ENCODE results near the gene MEX3D.
"Not testable (repeated sequence)": the region's sequence is repeated elsewhere in the genome, so short reads cannot be mapped to it uniquely, and the experiment has no call there.

Gene MEX3D

GRCh38 chr19:1535699-1536098 is 32.4 kb downstream of the MEX3D start:
- no CpG with 5 or more reads among the region's 7 CpGs for whole genome bisulfite sequencing (ENCODE audit: extremely low coverage, insufficient coverage, low lambda C conversion rate)
- H2BK5ac ChIP-seq (ENCODE audit: low read length); H3K18ac ChIP-seq (ENCODE audit: low read length); H3K9ac ChIP-seq (ENCODE audit: low read length); H3K4me3 ChIP-seq (ENCODE audit: low read length); H3K36me3 ChIP-seq (ENCODE audit: control insufficient read depth, insufficient read depth, low read length); H3K79me2 ChIP-seq (ENCODE audit: control insufficient read depth, insufficient read depth, low read length); H4K8ac ChIP-seq (ENCODE audit: low read depth, low read length); H4K5ac ChIP-seq (ENCODE audit: low read length); H3K4me2 ChIP-seq (ENCODE audit: low read length); H3K27me3 ChIP-seq (ENCODE audit: insufficient read depth, low read length, poor library complexity); H3K4ac ChIP-seq (ENCODE audit: low read depth, low read length); H3K23ac ChIP-seq (ENCODE audit: low read length); DNase-seq; H2AK5ac ChIP-seq (ENCODE audit: low read length); H2BK15ac ChIP-seq (replicated peaks; ENCODE audit: low read depth); H3K27ac ChIP-seq (ENCODE audit: low read depth, low read length); H3K79me1 ChIP-seq (ENCODE audit: low read length); H3K56ac ChIP-seq (ENCODE audit: low read length); H2BK120ac ChIP-seq (ENCODE audit: low read depth, low read length); H3K4me1 ChIP-seq (ENCODE audit: control insufficient read depth, low read depth, low read length): not testable (repeated sequence)

GRCh38 chr19:1534972-1535371 is 33.2 kb downstream of the MEX3D start:
- H3K9ac ChIP-seq (ENCODE audit: low read length): no peak overlapping the region
- H2BK120ac ChIP-seq (ENCODE audit: low read depth, low read length): no peak overlapping the region
- no peak overlapping the region for H2BK15ac ChIP-seq (replicated peaks; ENCODE audit: low read depth)
- H3K4me1 ChIP-seq (ENCODE audit: control insufficient read depth, low read depth, low read length): no peaks in the 10 kb centered on the region
- WGBS (ENCODE audit: extremely low coverage, insufficient coverage, low lambda C conversion rate): no CpG with 5 or more reads among the region's 14 CpGs
- DNase-seq: no peak
- H3K18ac ChIP-seq (ENCODE audit: low read length): no peak overlapping the region
- no peak overlapping the region for H3K4me2 ChIP-seq (ENCODE audit: low read length)
- H3K4ac ChIP-seq (ENCODE audit: low read depth, low read length): no peak overlapping the region
- no peaks in the 10 kb centered on the region for H3K79me1 ChIP-seq (ENCODE audit: low read length)
- H3K36me3 ChIP-seq (ENCODE audit: control insufficient read depth, insufficient read depth, low read length): no peaks in the 10 kb centered on the region
- H2BK5ac ChIP-seq (ENCODE audit: low read length): no peak overlapping the region
- H4K8ac ChIP-seq (ENCODE audit: low read depth, low read length): no peak overlapping the region
- H4K5ac ChIP-seq (ENCODE audit: low read length): no peak overlapping the region
- H3K79me2 ChIP-seq (ENCODE audit: control insufficient read depth, insufficient read depth, low read length): no peaks in the 10 kb centered on the region
- no peak overlapping the region for H3K4me3 ChIP-seq (ENCODE audit: low read length)
- H2AK5ac ChIP-seq (ENCODE audit: low read length): no peak overlapping the region
- no peak overlapping the region for H3K56ac ChIP-seq (ENCODE audit: low read length)
- H3K27ac ChIP-seq (ENCODE audit: low read depth, low read length): no peak overlapping the region
- no peak overlapping the region for H3K23ac ChIP-seq (ENCODE audit: low read length)
- H3K27me3 ChIP-seq (ENCODE audit: insufficient read depth, low read length, poor library complexity): no peaks in the 10 kb centered on the region

- Histone ChIP-seq H2BK5ac (ENCODE audit: low read length) (no peak overlapping the region), H3K56ac (ENCODE audit: low read length) (no peak overlapping the region), H4K8ac (ENCODE audit: low read depth, low read length) (no peak overlapping the region), H2BK15ac (replicated peaks; ENCODE audit: low read depth) (no peak overlapping the region), H3K27ac (ENCODE audit: low read depth, low read length) (no peak overlapping the region), H3K36me3 (ENCODE audit: control insufficient read depth, insufficient read depth, low read length) (no peaks in the 10 kb centered on the region), H3K23ac (ENCODE audit: low read length) (no peak overlapping the region), H2AK5ac (ENCODE audit: low read length) (no peak overlapping the region), H3K79me2 (ENCODE audit: control insufficient read depth, insufficient read depth, low read length) (no peaks in the 10 kb centered on the region), H2BK120ac (ENCODE audit: low read depth, low read length) (no peak overlapping the region), H3K27me3 (ENCODE audit: insufficient read depth, low read length, poor library complexity) (no peaks in the 10 kb centered on the region), H3K9ac (ENCODE audit: low read length) (no peak overlapping the region), H3K18ac (ENCODE audit: low read length) (no peak overlapping the region), H3K4me1 (ENCODE audit: control insufficient read depth, low read depth, low read length) (no peaks in the 10 kb centered on the region), H3K4me2 (ENCODE audit: low read length) (no peak overlapping the region), H4K5ac (ENCODE audit: low read length) (no peak overlapping the region), H3K4me3 (ENCODE audit: low read length) (no peak overlapping the region), H3K4ac (ENCODE audit: low read depth, low read length) (no peak overlapping the region), H3K79me1 (ENCODE audit: low read length) (no peaks in the 10 kb centered on the region)
- no CpG with 5 or more reads among the region's 23 CpGs for WGBS (ENCODE audit: extremely low coverage, insufficient coverage, low lambda C conversion rate)
- no peak for DNase-seq
Observed at GRCh38 chr19:1533510-1534150, 34.5 kb downstream of the MEX3D start.

- WGBS (ENCODE audit: extremely low coverage, insufficient coverage, low lambda C conversion rate): no CpG with 5 or more reads among the region's 9 CpGs
- H3K18ac ChIP-seq (ENCODE audit: low read length): no peak overlapping the region
- no peak overlapping the region for H3K56ac ChIP-seq (ENCODE audit: low read length)
Observed at GRCh38 chr19:1532003-1532402, 36.1 kb downstream of the MEX3D start.

GRCh38 chr19:1531587-1531986 is 36.5 kb downstream of the MEX3D start:
- Histone ChIP-seq H2BK5ac (ENCODE audit: low read length) (no peak overlapping the region), H3K9ac (ENCODE audit: low read length) (no peak overlapping the region), H4K8ac (ENCODE audit: low read depth, low read length) (no peak overlapping the region), H3K23ac (ENCODE audit: low read length) (no peak overlapping the region), H3K4me2 (ENCODE audit: low read length) (no peak overlapping the region), H3K79me2 (ENCODE audit: control insufficient read depth, insufficient read depth, low read length) (no peaks in the 10 kb centered on the region), H3K36me3 (ENCODE audit: control insufficient read depth, insufficient read depth, low read length) (no peaks in the 10 kb centered on the region), H3K56ac (ENCODE audit: low read length) (no peak overlapping the region), H3K27me3 (ENCODE audit: insufficient read depth, low read length, poor library complexity) (no peaks in the 10 kb centered on the region), H4K5ac (ENCODE audit: low read length) (no peak overlapping the region), H3K18ac (ENCODE audit: low read length) (no peak overlapping the region), H3K4me3 (ENCODE audit: low read length) (no peak overlapping the region), H3K27ac (ENCODE audit: low read depth, low read length) (no peak overlapping the region), H2BK120ac (ENCODE audit: low read depth, low read length) (no peak overlapping the region), H3K4ac (ENCODE audit: low read depth, low read length) (no peak overlapping the region), H3K4me1 (ENCODE audit: control insufficient read depth, low read depth, low read length) (no peaks in the 10 kb centered on the region), H3K79me1 (ENCODE audit: low read length) (no peaks in the 10 kb centered on the region), H2AK5ac (ENCODE audit: low read length) (no peak overlapping the region), H2BK15ac (replicated peaks; ENCODE audit: low read depth) (no peak overlapping the region)
- DNase-seq: no peak
- no CpG with 5 or more reads among the region's 11 CpGs for WGBS (ENCODE audit: extremely low coverage, insufficient coverage, low lambda C conversion rate)

More at GRCh38 chr19:1532003-1532402, 36.1 kb downstream of the MEX3D start:
- Histone ChIP-seq H3K4me3 (ENCODE audit: low read length) (no peak overlapping the region), H3K4me2 (ENCODE audit: low read length) (no peak overlapping the region), H3K27ac (ENCODE audit: low read depth, low read length) (no peak overlapping the region), H3K9ac (ENCODE audit: low read length) (no peak overlapping the region), H2BK5ac (ENCODE audit: low read length) (no peak overlapping the region), H2AK5ac (ENCODE audit: low read length) (no peak overlapping the region), H2BK15ac (replicated peaks; ENCODE audit: low read depth) (no peak overlapping the region), H3K36me3 (ENCODE audit: control insufficient read depth, insufficient read depth, low read length) (no peaks in the 10 kb centered on the region), H4K5ac (ENCODE audit: low read length) (no peak overlapping the region), H3K4me1 (ENCODE audit: control insufficient read depth, low read depth, low read length) (no peaks in the 10 kb centered on the region), H3K79me1 (ENCODE audit: low read length) (no peaks in the 10 kb centered on the region), H2BK120ac (ENCODE audit: low read depth, low read length) (no peak overlapping the region), H3K23ac (ENCODE audit: low read length) (no peak overlapping the region), H3K4ac (ENCODE audit: low read depth, low read length) (no peak overlapping the region), H3K27me3 (ENCODE audit: insufficient read depth, low read length, poor library complexity) (no peaks in the 10 kb centered on the region), H4K8ac (ENCODE audit: low read depth, low read length) (no peak overlapping the region), H3K79me2 (ENCODE audit: control insufficient read depth, insufficient read depth, low read length) (no peaks in the 10 kb centered on the region)
- DNase-seq: no peak

GRCh38 chr19:1530856-1531255 is 37.3 kb downstream of the MEX3D start:
- not testable (repeated sequence) for H3K27me3 ChIP-seq (ENCODE audit: insufficient read depth, low read length, poor library complexity); H2BK5ac ChIP-seq (ENCODE audit: low read length); H3K9ac ChIP-seq (ENCODE audit: low read length); H3K23ac ChIP-seq (ENCODE audit: low read length); H3K79me2 ChIP-seq (ENCODE audit: control insufficient read depth, insufficient read depth, low read length); H3K4me1 ChIP-seq (ENCODE audit: control insufficient read depth, low read depth, low read length); H3K79me1 ChIP-seq (ENCODE audit: low read length); H3K4me2 ChIP-seq (ENCODE audit: low read length); H3K18ac ChIP-seq (ENCODE audit: low read length); H2BK15ac ChIP-seq (replicated peaks; ENCODE audit: low read depth); H3K36me3 ChIP-seq (ENCODE audit: control insufficient read depth, insufficient read depth, low read length); H2BK120ac ChIP-seq (ENCODE audit: low read depth, low read length); H4K8ac ChIP-seq (ENCODE audit: low read depth, low read length); H3K4me3 ChIP-seq (ENCODE audit: low read length); H3K4ac ChIP-seq (ENCODE audit: low read depth, low read length); H3K27ac ChIP-seq (ENCODE audit: low read depth, low read length); H3K56ac ChIP-seq (ENCODE audit: low read length); H2AK5ac ChIP-seq (ENCODE audit: low read length); H4K5ac ChIP-seq (ENCODE audit: low read length); DNase-seq
- WGBS (ENCODE audit: extremely low coverage, insufficient coverage, low lambda C conversion rate): no CpG with 5 or more reads among the region's 11 CpGs
